ENCODE data around the gene SLC30A2. TPM values are rescaled to one million over a fixed set of nuclear protein-coding genes. Genes with fewer than 3 reads are reported as not detected.

SLC30A2 gene
- total and polyA plus RNA-seq, 2 experiments from 2014 or later: 0.07 TPM; not detected in 1

- 0 out of 3 replicates have a peak overlapping the region, but pooled peaks have one; percentile 36 for H3K4me3 Mint-ChIP-seq
- peaks cover 11% of the 10 kb centered on the region for H3K27me3 Mint-ChIP-seq (ENCODE audit: insufficient read depth, low read depth, poor library complexity)
- peak overlapping the region; percentile 49 for H3K4me2 ChIP-seq
- no peak overlapping the region for H3K27ac Mint-ChIP-seq
- no peaks in the 10 kb centered on the region; the same call in 1 of the 2 replicates for H3K27me3 ChIP-seq (ENCODE audit: insufficient read depth)
- H3K4me1 Mint-ChIP-seq: peaks cover 28% of the 10 kb centered on the region
- peaks cover 27% of the 10 kb centered on the region for H3K4me1 ChIP-seq (ENCODE audit: insufficient read depth)
- ATAC-seq (peak; percentile 90), DNase-seq (ENCODE audit: low spot score) (peak; percentile 83)
- H3K79me2 ChIP-seq (replicated peaks; ENCODE audit: insufficient read depth): no peaks in the 10 kb centered on the region
- no peak overlapping the region; the same call in 1 of the 2 replicates for H3K4me3 ChIP-seq
- H3F3A ChIP-seq (replicated peaks; ENCODE audit: low read depth): 0 out of 2 replicates have a peak, but pooled peaks cover 2% of the 10 kb centered on the region
- no peaks in the 10 kb centered on the region for H3K9me3 Mint-ChIP-seq
- H3K9me2 ChIP-seq (ENCODE audit: insufficient read depth): no peaks in the 10 kb centered on the region
- H4K20me1 ChIP-seq (replicated peaks; ENCODE audit: insufficient read depth): no peaks in the 10 kb centered on the region
- TF ChIP-seq POLR2AphosphoS5 (IDR thresholded peaks at IDR 0.05; ENCODE audit: low read depth) (peak; percentile 37; the same call in 1 of the 2 replicates), NANOG (IDR thresholded peaks at IDR 0.05; ENCODE audit: borderline replicate concordance) (no peak), CTCF (conservative IDR thresholded peaks at IDR 0.05; ENCODE audit: low read depth in 2 of 2) (no peak)
- no peak overlapping the region for H3K27ac ChIP-seq (ENCODE audit: low read depth)
- H2AFZ ChIP-seq: peak overlapping the region; percentile 24
- H3K36me3 Mint-ChIP-seq (ENCODE audit: low read depth): no peaks in the 10 kb centered on the region
- no peaks in the 10 kb centered on the region for H3K36me3 ChIP-seq (ENCODE audit: insufficient read depth)
These were observed 48.9 kb upstream of the SLC30A2 start for GRCh38 chr1:26094677-26095383.

GRCh38 chr1:26094076-26094669 is 48.3 kb upstream of the SLC30A2 start:
- H3K4me1 Mint-ChIP-seq: peaks cover 28% of the 10 kb centered on the region
- Histone ChIP-seq H3K79me2 (replicated peaks; ENCODE audit: insufficient read depth) (no peaks in the 10 kb centered on the region), H3K36me3 (ENCODE audit: insufficient read depth) (no peaks in the 10 kb centered on the region), H3K27me3 (ENCODE audit: insufficient read depth) (no peaks in the 10 kb centered on the region; the same call in 1 of the 2 replicates), H2AFZ (peak overlapping the region; percentile 24), H3K27ac (ENCODE audit: low read depth) (no peak overlapping the region), H3K9me2 (ENCODE audit: insufficient read depth) (no peaks in the 10 kb centered on the region), H3K4me1 (ENCODE audit: insufficient read depth) (peaks cover 27% of the 10 kb centered on the region), H3K4me2 (peak overlapping the region; percentile 49), H3K4me3 (no peak overlapping the region; the same call in 1 of the 2 replicates), H4K20me1 (replicated peaks; ENCODE audit: insufficient read depth) (no peaks in the 10 kb centered on the region), H3F3A (replicated peaks; ENCODE audit: low read depth) (0 out of 2 replicates have a peak, but pooled peaks cover 2% of the 10 kb centered on the region)
- ATAC-seq (peak; percentile 45), DNase-seq (ENCODE audit: low spot score) (peak; percentile 43)
- H3K36me3 Mint-ChIP-seq (ENCODE audit: low read depth): no peaks in the 10 kb centered on the region
- H3K9me3 Mint-ChIP-seq: no peaks in the 10 kb centered on the region
- H3K27me3 Mint-ChIP-seq (ENCODE audit: insufficient read depth, low read depth, poor library complexity): peaks cover 11% of the 10 kb centered on the region
- H3K27ac Mint-ChIP-seq: no peak overlapping the region
- H3K4me3 Mint-ChIP-seq: no peak overlapping the region
- TF ChIP-seq EZH2phosphoT487 (IDR thresholded peaks at IDR 0.05; ENCODE audit: unreplicated experiment) (no peak), STAT1 (IDR thresholded peaks at IDR 0.05; ENCODE audit: unreplicated experiment) (no peak), REST (IDR thresholded peaks at IDR 0.05; ENCODE audit: unreplicated experiment) (no peak), CREB1 (CRISPR knock-in tag; IDR thresholded peaks at IDR 0.05; ENCODE audit: low read depth) (no peak), EZH2 (IDR thresholded peaks at IDR 0.05; ENCODE audit: low read depth, unreplicated experiment) (no peak), ZNF331 (CRISPR knock-in tag; IDR thresholded peaks at IDR 0.05; ENCODE audit: low read depth) (no peak), POLR2AphosphoS5 (IDR thresholded peaks at IDR 0.05; ENCODE audit: low read depth) (no peak), CTCF (conservative IDR thresholded peaks at IDR 0.05; ENCODE audit: low read depth in 2 of 2) (no peak), NANOG (IDR thresholded peaks at IDR 0.05; ENCODE audit: borderline replicate concordance) (no peak), JUNB (IDR thresholded peaks at IDR 0.05; ENCODE audit: unreplicated experiment) (no peak)
